GM21526 (cell line): ENCODE data around the gene RAB9A.
"Not testable (repeated sequence)": the region's sequence is repeated elsewhere in the genome, so short reads cannot be mapped to it uniquely, and the experiment has no call there.

Experiments
- ATAC-seq: cut with Tn5 transposase; IDR thresholded peaks from one replicate; pipeline ENCODE4 v1.9.1; 2021; ENCODE audit warnings: moderate library complexity; ENCODE audit not compliant: unreplicated experiment, low FRiP score

The RAB9A gene

GRCh38 chrX:13699183-13699826 is 10.4 kb downstream of the RAB9A start:
- ATAC-seq, result no peak

GRCh38 chrX:13700380-13700779 is 11.5 kb downstream of the RAB9A start:
- no peak for ATAC-seq

GRCh38 chrX:13702111-13702789 is 13.3 kb downstream of the RAB9A start:
- no peak for ATAC-seq

DNA sequence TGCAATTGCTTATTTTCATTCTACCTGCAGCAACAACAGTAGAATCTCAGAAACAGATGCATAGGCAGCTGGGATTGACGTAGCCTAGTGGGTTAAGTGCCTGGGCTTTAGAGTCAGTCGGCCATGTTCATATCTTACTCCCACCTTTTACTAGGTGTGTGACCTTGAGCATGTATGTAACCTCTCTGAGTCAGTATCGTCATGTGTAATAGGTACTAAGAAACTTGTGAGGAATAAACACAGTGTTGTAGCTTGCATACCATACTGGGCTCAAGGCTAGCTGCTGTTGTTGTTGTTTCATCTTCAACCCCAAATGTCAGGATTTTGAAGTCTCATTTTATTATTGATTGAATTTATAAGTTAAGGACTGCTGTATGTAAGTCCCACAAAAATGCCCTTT is 14.2 kb downstream of the RAB9A start:
- ATAC-seq, result no peak

- ATAC-seq, result no peak
Measured at GRCh38 chrX:13703589-13703988, 14.7 kb downstream of the RAB9A start.

GRCh38 chrX:13711141-13711540 is 22.2 kb downstream of the RAB9A start:
- ATAC-seq, result no peak

GRCh38 chrX:13716455-13716854 is 27.5 kb downstream of the RAB9A start:
- no peak for ATAC-seq

GRCh38 chrX:13716905-13717304 is 28.0 kb downstream of the RAB9A start:
- no peak for ATAC-seq

GRCh38 chrX:13717700-13718472 is 29.0 kb downstream of the RAB9A start:
- ATAC-seq, result no peak

- no peak for ATAC-seq
Measured at GRCh38 chrX:13719192-13719856, 30.4 kb downstream of the RAB9A start.

DNA sequence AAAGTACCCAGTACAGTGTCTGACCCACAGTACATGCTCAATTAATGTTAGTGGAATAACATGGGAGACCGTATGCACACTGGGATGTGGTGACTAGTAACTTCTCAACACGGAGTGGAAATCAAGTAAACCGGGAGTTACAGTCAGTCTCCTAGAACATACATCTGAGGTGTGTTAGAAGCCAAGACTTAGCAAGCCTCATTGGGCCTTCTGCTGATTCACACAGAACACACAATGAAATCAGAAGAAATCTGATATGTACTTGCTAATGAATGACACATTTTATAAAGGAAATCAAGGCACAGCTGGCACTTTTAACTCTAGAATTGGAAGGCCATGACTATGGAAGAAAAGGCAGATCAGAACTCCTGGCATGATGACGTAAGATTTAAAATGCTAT is 32.4 kb downstream of the RAB9A start:
- no peak for ATAC-seq

- ATAC-seq, result no peak
Measured at GRCh38 chrX:13721819-13722519, 33.0 kb downstream of the RAB9A start.

DNA sequence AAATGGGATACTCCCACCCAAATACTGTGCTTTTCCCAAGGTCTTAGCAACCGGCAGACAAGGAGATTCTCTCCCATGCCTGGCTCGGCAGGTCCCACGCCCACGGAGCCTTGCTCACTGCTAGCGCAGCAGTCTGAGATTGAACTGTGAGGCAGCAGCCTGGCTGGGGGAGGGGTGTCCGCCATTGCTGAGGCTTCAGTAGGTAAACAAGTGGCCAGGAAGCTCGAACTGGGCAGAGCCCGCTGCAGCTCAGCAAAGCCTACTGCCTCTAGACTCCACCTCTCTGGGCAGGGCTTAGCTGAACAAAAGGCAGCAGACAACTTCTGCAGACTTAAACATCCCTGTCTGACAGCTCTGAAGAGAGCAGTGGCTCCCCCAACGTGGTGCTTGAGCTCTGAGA is 36.0 kb downstream of the RAB9A start:
- ATAC-seq, result not testable (repeated sequence)

GRCh38 chrX:13726583-13726982 is 37.7 kb downstream of the RAB9A start:
- ATAC-seq, result not testable (repeated sequence)

GRCh38 chrX:13730523-13730922 is 41.6 kb downstream of the RAB9A start:
- ATAC-seq, result not testable (repeated sequence)

DNA sequence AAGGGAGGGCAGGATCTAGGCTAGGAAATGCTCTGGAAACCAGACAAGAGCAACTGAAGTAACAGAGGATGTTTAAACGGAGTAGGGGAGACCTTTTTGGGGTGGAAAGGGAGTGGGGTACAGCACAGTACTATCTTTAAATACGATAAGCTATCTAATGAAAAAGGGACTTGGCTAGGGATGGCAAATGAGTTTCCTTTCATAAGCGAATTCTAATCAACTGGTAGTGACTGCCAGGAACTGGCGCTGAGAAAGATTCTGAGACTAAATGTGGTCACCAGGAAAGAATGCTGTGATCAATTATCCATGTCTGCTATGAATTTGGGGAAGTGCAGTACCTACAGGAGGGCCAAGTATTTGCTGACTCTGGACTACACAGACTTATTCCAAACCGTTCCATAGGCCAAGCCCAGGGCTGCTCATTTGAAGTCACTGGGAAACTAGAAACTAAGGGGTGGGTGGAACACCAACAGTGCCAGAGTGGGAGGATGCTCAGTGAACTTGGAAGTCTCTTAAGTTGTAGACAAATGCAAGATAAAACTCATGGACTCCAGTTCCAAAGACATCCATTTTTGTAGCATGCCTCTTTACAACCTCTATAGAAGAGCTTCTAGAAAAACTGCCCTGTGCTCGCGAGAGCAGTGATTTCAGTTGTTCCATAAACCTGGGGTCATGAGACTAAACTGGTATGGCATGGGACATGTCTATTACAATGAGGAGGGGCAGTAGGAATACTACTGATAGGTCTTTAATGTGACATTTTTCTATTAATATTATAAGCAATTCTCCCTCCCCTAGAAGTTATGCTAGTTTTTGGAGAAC is 43.5 kb downstream of the RAB9A start:
- ATAC-seq, result no peak

DNA sequence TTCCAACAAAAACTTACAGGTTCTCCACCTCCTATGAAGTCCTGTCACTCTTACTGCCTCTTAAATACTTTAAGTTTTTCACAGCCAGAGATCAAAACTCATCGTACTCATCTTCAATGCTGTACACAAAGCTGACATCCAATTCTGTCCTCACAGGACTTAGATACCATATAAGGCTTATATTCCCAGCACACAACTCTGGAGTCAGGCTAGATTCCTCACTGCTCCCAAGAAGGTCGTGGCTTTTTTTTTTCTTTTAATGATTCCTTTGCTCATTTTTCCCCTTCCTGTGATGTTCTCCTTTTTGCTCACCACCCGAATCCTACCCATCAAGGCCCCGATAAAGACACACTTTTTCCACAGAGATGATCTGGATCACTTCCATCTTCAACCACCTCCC is 44.6 kb downstream of the RAB9A start:
- ATAC-seq, result no peak

GRCh38 chrX:13734278-13735172 is 45.6 kb downstream of the RAB9A start, which contains the start of the genes OFD1 and TRAPPC2:
Gene OFD1 (plus strand): TSS chrX:13734748. CDS start chrX:13735072, 324 bp downstream.
Gene TRAPPC2 (minus strand): TSS chrX:13734620. CDS start chrX:13719963, 14,657 bp downstream.
- peak; percentile 91 for ATAC-seq
